Measurements from ENCODE around the gene ATP5F1C. TPM values are rescaled to one million over a fixed set of nuclear protein-coding genes. Genes with fewer than 3 reads are reported as not detected.

ATP5F1C gene
- total RNA-seq, 3 donors from 2014 or later = 224 to 245 (median 224) TPM

DNA sequence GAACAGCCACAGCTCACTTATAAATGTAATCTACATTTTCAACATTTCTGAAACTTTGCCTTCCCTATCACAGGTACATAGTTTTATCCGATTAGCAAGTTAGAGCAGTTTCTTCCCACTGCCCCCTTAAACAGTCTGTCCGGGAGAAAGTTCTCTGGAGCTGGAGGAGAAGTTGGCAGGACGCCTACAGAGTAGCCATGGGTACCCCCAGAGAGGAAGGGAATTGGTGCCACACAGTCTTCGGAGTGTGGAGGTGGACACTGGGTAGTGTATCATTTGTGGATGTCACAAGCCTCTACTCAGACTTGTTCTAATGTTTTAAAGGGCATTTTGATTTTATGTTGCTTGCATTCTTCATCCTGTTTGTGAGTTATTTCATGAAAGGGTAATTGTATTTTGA is 69.3 kb downstream of the ATP5F1C start:
- Histone ChIP-seq H3K36me3 (no peaks in the 10 kb centered on the region), H3K4me1 (no peaks in the 10 kb centered on the region), H3K4me3 (no peak overlapping the region), H3K9me3 (peaks cover 16 to 21% of the 10 kb centered on the region in 2 donors), H3K27ac (no peak overlapping the region), H3K27me3 (no peaks in the 10 kb centered on the region)
- no peak for DNase-seq (ENCODE audit: low spot score in 2 of 2)
- intact Hi-C loops (cut with DNase I; ENCODE audit: low total_unique reads) = loop anchor here (2.0 kb wide), 1 partner anchor 56 kb away; no protein-coding TSS in a partner anchor
- TF ChIP-seq CTCF (IDR thresholded peaks at IDR 0.05) = no peak
- TF ChIP-seq POLR2AphosphoS5 (IDR thresholded peaks at IDR 0.05) = no peak
- no peak for TF ChIP-seq POLR2A (IDR thresholded peaks at IDR 0.05)

Other genes starting within 250 kb of the ATP5F1C start
- 100 to 1,000 TPM in 1 of 3 donors, 10 to 100 TPM in 2; 18.7 to 407 (median 54.1) TPM for gene ITIH5, start 121.2 kb upstream of the ATP5F1C start, total RNA-seq
- gene ITIH2, start 84.9 kb upstream of the ATP5F1C start, total RNA-seq = 1 to 10 TPM in 1 of 3 donors, under 1 TPM in 1, not detected in 1; 0.73 to 2.0 TPM
- gene KIN, start 184 bp upstream of the ATP5F1C start, total RNA-seq = 10 to 100 TPM in 1 of 3 donors, 1 to 10 TPM in 2; 5.9 to 13.3 (median 9.5) TPM
- gene TAF3, start 30.3 kb downstream of the ATP5F1C start, total RNA-seq = 1 to 10 TPM; 7.4 to 9.7 (median 9.2) TPM

Data from breast epithelium (tissue), 4 donors.